Measurements from ENCODE around the gene HOXA7. TPM values are rescaled to one million over a fixed set of nuclear protein-coding genes. Genes with fewer than 3 reads are reported as not detected.

Gene HOXA7
- polyA plus RNA-seq, 1 of the 3 experiments (the other 2 are of a cell fraction) = not detected

DNA sequence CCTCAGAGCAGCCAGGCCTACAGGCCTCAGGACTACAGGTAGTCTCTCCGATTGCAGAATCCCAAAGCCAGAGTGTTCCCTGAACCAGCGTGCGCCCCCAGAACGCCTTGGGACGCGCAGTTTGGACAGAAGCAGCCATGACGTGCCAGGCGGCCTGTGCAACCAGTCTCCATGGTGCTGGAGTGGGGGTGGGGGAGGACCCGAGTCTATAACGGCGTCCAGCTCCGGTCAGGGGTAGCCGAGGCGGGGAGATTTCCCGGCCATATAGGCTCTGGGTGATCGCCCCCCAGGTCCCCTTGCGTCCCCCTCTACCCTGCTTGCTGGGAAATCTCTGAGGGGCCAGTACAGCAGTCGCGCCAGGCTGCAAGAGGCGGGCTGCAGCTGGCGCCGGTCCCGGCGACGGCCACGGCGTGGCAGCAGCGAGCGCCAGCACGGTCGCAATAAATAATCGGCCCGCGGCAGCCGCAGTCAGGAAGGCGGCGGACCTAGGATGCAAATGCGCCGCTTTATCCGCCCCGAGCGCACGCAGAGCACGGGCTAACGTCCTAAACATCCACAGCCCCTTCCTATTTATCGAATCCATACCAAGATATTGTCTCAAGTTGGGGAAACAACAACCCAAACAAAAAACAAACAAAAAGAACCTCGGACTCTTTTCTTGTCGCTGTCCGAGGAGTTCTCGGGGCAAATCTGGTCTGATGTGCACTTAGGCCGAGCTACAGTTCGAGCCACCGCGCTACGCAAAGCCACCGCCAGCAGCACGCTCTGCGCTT lies 5.7 kb downstream of the HOXA7 start:
- Histone ChIP-seq H3K36me3 (replicated peaks in 1 of 2; ENCODE audit: control insufficient read depth in 1 of 2, insufficient read depth in 2 of 2, low read length in 1 of 2) (no peaks in the 10 kb centered on the region), H3K9ac (no peak overlapping the region), H3K9me2 (no peaks in the 10 kb centered on the region), H3K4me2 (peak overlapping the region; percentile 76), H3K4me3 (ENCODE audit: low read depth in 2 of 2, low read length in 1 of 2) (peak overlapping the region; percentile 32 to 63), H3K9me3 (no peaks in the 10 kb centered on the region), H2AFZ (ENCODE audit: low read depth) (peak overlapping the region; percentile 73; the same call in 1 of the 2 replicates), H3K4me1 (ENCODE audit: control insufficient read depth in 1 of 2, insufficient read depth in 2 of 2, low read depth in 1 of 2, low read length in 1 of 2) (peaks cover 0 to 9% of the 10 kb centered on the region in 2 experiments; a peak in 1 of 4 replicates), H3F3A (replicated peaks; ENCODE audit: insufficient read depth) (no peaks in the 10 kb centered on the region), H3K27ac (ENCODE audit: low read depth in 2 of 2, low read length in 1 of 2) (no peak overlapping the region), H3K27me3 (ENCODE audit: insufficient read depth) (peaks cover 100% of the 10 kb centered on the region), H4K20me1 (ENCODE audit: insufficient read depth) (peaks cover 6% of the 10 kb centered on the region; the same call in 1 of the 2 replicates), H3K79me2 (ENCODE audit: insufficient read depth) (no peaks in the 10 kb centered on the region)
- 3% methylated on average over 51 of the region's 58 CpGs for WGBS (ENCODE audit: low lambda C conversion rate)
- ChIA-PET POLR2A (no interaction called here), CTCF (interaction anchor here (0.6 to 10.9 kb wide), 54 partner anchors 8 to 1258 kb away, joined by 3 to 270 read pairs (median 4); partner anchors contain the start of genes HOXA10, HOXA13, HOXA4 and HOXA7)
- DNase-seq = peak; percentile 96
- TF ChIP-seq TAF1 (IDR thresholded peaks at IDR 0.05; ENCODE audit: borderline replicate concordance, low read depth, low read length) = no peak
- TF ChIP-seq GABPA (IDR thresholded peaks at IDR 0.05; ENCODE audit: low read depth) = no peak
- TF ChIP-seq SMC3 (IDR thresholded peaks at IDR 0.05; ENCODE audit: low read depth, low read length) = peak; percentile 68
- no peak for TF ChIP-seq SIN3A (IDR thresholded peaks at IDR 0.05; ENCODE audit: borderline replicate concordance, low read depth, low read length)
- TF ChIP-seq, protein P1, sequence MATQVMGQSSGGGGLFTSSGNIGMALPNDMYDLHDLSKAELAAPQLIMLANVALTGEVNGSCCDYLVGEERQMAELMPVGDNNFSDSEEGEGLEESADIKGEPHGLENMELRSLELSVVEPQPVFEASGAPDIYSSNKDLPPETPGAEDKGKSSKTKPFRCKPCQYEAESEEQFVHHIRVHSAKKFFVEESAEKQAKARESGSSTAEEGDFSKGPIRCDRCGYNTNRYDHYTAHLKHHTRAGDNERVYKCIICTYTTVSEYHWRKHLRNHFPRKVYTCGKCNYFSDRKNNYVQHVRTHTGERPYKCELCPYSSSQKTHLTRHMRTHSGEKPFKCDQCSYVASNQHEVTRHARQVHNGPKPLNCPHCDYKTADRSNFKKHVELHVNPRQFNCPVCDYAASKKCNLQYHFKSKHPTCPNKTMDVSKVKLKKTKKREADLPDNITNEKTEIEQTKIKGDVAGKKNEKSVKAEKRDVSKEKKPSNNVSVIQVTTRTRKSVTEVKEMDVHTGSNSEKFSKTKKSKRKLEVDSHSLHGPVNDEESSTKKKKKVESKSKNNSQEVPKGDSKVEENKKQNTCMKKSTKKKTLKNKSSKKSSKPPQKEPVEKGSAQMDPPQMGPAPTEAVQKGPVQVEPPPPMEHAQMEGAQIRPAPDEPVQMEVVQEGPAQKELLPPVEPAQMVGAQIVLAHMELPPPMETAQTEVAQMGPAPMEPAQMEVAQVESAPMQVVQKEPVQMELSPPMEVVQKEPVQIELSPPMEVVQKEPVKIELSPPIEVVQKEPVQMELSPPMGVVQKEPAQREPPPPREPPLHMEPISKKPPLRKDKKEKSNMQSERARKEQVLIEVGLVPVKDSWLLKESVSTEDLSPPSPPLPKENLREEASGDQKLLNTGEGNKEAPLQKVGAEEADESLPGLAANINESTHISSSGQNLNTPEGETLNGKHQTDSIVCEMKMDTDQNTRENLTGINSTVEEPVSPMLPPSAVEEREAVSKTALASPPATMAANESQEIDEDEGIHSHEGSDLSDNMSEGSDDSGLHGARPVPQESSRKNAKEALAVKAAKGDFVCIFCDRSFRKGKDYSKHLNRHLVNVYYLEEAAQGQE (IDR thresholded peaks at IDR 0.05; ENCODE audit: low read depth, low read length) = peak; percentile 81
- TF ChIP-seq, protein P2, sequence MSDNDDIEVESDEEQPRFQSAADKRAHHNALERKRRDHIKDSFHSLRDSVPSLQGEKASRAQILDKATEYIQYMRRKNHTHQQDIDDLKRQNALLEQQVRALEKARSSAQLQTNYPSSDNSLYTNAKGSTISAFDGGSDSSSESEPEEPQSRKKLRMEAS (IDR thresholded peaks at IDR 0.05; ENCODE audit: low read depth) = peak; percentile 32; the same call in 1 of the 2 replicates
- TF ChIP-seq FOXM1 (IDR thresholded peaks at IDR 0.05; ENCODE audit: low read depth) = no peak
- TF ChIP-seq MXI1 (IDR thresholded peaks at IDR 0.05; ENCODE audit: low read depth, low read length) = no peak
- no peak for TF ChIP-seq POLR2AphosphoS5 (IDR thresholded peaks at IDR 0.05; ENCODE audit: low read depth, low read length)
- TF ChIP-seq, protein P3, sequence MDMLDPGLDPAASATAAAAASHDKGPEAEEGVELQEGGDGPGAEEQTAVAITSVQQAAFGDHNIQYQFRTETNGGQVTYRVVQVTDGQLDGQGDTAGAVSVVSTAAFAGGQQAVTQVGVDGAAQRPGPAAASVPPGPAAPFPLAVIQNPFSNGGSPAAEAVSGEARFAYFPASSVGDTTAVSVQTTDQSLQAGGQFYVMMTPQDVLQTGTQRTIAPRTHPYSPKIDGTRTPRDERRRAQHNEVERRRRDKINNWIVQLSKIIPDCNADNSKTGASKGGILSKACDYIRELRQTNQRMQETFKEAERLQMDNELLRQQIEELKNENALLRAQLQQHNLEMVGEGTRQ (IDR thresholded peaks at IDR 0.05; ENCODE audit: borderline replicate concordance, low read depth, low read length) = no peak
- TF ChIP-seq, protein P4, sequence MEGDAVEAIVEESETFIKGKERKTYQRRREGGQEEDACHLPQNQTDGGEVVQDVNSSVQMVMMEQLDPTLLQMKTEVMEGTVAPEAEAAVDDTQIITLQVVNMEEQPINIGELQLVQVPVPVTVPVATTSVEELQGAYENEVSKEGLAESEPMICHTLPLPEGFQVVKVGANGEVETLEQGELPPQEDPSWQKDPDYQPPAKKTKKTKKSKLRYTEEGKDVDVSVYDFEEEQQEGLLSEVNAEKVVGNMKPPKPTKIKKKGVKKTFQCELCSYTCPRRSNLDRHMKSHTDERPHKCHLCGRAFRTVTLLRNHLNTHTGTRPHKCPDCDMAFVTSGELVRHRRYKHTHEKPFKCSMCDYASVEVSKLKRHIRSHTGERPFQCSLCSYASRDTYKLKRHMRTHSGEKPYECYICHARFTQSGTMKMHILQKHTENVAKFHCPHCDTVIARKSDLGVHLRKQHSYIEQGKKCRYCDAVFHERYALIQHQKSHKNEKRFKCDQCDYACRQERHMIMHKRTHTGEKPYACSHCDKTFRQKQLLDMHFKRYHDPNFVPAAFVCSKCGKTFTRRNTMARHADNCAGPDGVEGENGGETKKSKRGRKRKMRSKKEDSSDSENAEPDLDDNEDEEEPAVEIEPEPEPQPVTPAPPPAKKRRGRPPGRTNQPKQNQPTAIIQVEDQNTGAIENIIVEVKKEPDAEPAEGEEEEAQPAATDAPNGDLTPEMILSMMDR (IDR thresholded peaks at IDR 0.05) = peak; percentile 91
- TF ChIP-seq NFIC (IDR thresholded peaks at IDR 0.05; ENCODE audit: borderline replicate concordance) = no peak
- peak; percentile 19 for TF ChIP-seq CHD2 (IDR thresholded peaks at IDR 0.05; ENCODE audit: low read length, partially characterized antibody)
- no peak for TF ChIP-seq FOXJ3 (CRISPR knock-in tag; IDR thresholded peaks at IDR 0.05)
- no peak for TF ChIP-seq ELF1 (IDR thresholded peaks at IDR 0.05)
- TF ChIP-seq RFX5 (IDR thresholded peaks at IDR 0.05; ENCODE audit: low read length) = no peak
- TF ChIP-seq TEAD4 (IDR thresholded peaks at IDR 0.05; ENCODE audit: borderline replicate concordance, insufficient read depth) = no peak
- no peak for TF ChIP-seq FOSL2 (IDR thresholded peaks at IDR 0.05; ENCODE audit: borderline replicate concordance, low read depth)
- 0 out of 2 replicates have a peak, but pooled peaks have one; percentile 43 for TF ChIP-seq RCOR1 (IDR thresholded peaks at IDR 0.05; ENCODE audit: low read length)
- no peak for TF ChIP-seq MEF2A (IDR thresholded peaks at IDR 0.05; ENCODE audit: borderline replicate concordance, low read depth)
- TF ChIP-seq EP300 (IDR thresholded peaks at IDR 0.05; ENCODE audit: borderline replicate concordance in 1 of 2, low read depth in 1 of 2, low read length in 1 of 2) = peak in 1 of 2 experiments; percentile 40; a peak in 1 of 4 replicates
- no peak for TF ChIP-seq JUND (IDR thresholded peaks at IDR 0.05)
- TF ChIP-seq, protein P5, sequence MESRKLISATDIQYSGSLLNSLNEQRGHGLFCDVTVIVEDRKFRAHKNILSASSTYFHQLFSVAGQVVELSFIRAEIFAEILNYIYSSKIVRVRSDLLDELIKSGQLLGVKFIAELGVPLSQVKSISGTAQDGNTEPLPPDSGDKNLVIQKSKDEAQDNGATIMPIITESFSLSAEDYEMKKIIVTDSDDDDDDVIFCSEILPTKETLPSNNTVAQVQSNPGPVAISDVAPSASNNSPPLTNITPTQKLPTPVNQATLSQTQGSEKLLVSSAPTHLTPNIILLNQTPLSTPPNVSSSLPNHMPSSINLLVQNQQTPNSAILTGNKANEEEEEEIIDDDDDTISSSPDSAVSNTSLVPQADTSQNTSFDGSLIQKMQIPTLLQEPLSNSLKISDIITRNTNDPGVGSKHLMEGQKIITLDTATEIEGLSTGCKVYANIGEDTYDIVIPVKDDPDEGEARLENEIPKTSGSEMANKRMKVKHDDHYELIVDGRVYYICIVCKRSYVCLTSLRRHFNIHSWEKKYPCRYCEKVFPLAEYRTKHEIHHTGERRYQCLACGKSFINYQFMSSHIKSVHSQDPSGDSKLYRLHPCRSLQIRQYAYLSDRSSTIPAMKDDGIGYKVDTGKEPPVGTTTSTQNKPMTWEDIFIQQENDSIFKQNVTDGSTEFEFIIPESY (IDR thresholded peaks at IDR 0.05; ENCODE audit: borderline replicate concordance, low read depth) = no peak

All from SK-N-SH (cell line).